OCI-LY3 (cell line): ENCODE data around the gene PABPC1L.

Experiments used
- H2AFZ ChIP-seq: fragments of 200-600, 300-600 bp; shearing (Covaris generic); 2 replicates; pipeline ENCODE4 v1.6.0; 2014; ENCODE audit warnings: antibody characterized with exemption, low read depth, low read length
- H3K27ac ChIP-seq: fragments of 200-600, 300-600 bp; sonication (generic); 2 replicates; pipeline ENCODE4 v1.5.1; 2014; ENCODE audit warnings: mild to moderate bottlenecking, low read length, moderate library complexity, mixed read lengths
- H3K27me3 ChIP-seq: fragments of 200-600, 300-600 bp; sonication (generic); 2 replicates; pipeline ENCODE4 v1.6.1; 2014; ENCODE audit warnings: low read depth, low read length, mixed read lengths
- H3K36me3 ChIP-seq: fragments of 200-600, 300-600 bp; sonication (generic); replicated peaks from 2 replicates; pipeline ENCODE3; 2014; ENCODE audit warnings: low read depth, low read length, mixed read lengths
- H3K4me1 ChIP-seq: fragments of 300-600, 200-600 bp; sonication (generic); 2 replicates; pipeline ENCODE4 v1.6.1; 2014; ENCODE audit warnings: low read length, mixed read lengths
- H3K4me2 ChIP-seq: fragments of 200-600, 300-600 bp; sonication (generic); 2 replicates; pipeline ENCODE4 v1.6.1; 2014; ENCODE audit warnings: low read length, mixed read lengths
- H3K4me3 ChIP-seq: fragments of 300-600, 200-600 bp; sonication (generic); 2 replicates; pipeline ENCODE4 v1.5.1; 2014; ENCODE audit warnings: antibody characterized with exemption, mild to moderate bottlenecking, low read length, moderate library complexity
- H3K79me2 ChIP-seq: fragments of 300-600, 200-600 bp; shearing (Covaris generic); 2 replicates; pipeline ENCODE4 v1.6.1; 2014; ENCODE audit warnings: mild to moderate bottlenecking, low read length, mixed read lengths
- H3K9ac ChIP-seq: fragments of 300-600, 200-600 bp; shearing (Covaris generic); 2 replicates; pipeline ENCODE4 v1.6.0; 2014; ENCODE audit warnings: mild to moderate bottlenecking, low read length, moderate library complexity
- H3K9me3 ChIP-seq: fragments of 200-600, 300-600 bp; shearing (Covaris generic); 2 replicates; pipeline ENCODE4 v1.6.1; 2014; ENCODE audit warnings: low read length, mixed read lengths; ENCODE audit not compliant: insufficient read depth
- H4K20me1 ChIP-seq: fragments of 200-600, 300-600 bp; sonication (generic); 2 replicates; pipeline ENCODE4 v1.6.1; 2016; ENCODE audit warnings: low read length, mixed read lengths; ENCODE audit not compliant: insufficient read depth
- CTCF ChIP-seq: fragments of 200-600, 300-600 bp; sonication (generic); IDR thresholded peaks from 2 replicates; pipeline ENCODE4 v1.5.1; 2014; ENCODE audit warnings: antibody characterized with exemption, low read length, low read depth
- EZH2phosphoT487 ChIP-seq: fragments of 200-600 bp; shearing (Covaris generic); IDR thresholded peaks from 2 replicates; pipeline ENCODE4 v1.6.1; 2018; ENCODE audit warnings: antibody characterized with exemption, mixed run types, low read depth

Gene PABPC1L

GRCh38 chr20:44904377-44904776 lies 5.5 kb upstream of the PABPC1L start:
- Histone ChIP-seq H3K4me1 (peaks cover 3% of the 10 kb centered on the region; the same call in 1 of the 2 replicates), H3K9me3 (no peaks in the 10 kb centered on the region), H2AFZ (no peak overlapping the region), H3K27ac (no peak overlapping the region), H3K4me3 (no peak overlapping the region), H3K27me3 (no peaks in the 10 kb centered on the region), H3K9ac (no peak overlapping the region), H3K4me2 (no peak overlapping the region), H3K36me3 (peaks cover 83% of the 10 kb centered on the region), H4K20me1 (peaks cover 34% of the 10 kb centered on the region), H3K79me2 (peaks cover 36% of the 10 kb centered on the region)
- TF ChIP-seq CTCF, result no peak
- TF ChIP-seq EZH2phosphoT487, result no peak

DNA sequence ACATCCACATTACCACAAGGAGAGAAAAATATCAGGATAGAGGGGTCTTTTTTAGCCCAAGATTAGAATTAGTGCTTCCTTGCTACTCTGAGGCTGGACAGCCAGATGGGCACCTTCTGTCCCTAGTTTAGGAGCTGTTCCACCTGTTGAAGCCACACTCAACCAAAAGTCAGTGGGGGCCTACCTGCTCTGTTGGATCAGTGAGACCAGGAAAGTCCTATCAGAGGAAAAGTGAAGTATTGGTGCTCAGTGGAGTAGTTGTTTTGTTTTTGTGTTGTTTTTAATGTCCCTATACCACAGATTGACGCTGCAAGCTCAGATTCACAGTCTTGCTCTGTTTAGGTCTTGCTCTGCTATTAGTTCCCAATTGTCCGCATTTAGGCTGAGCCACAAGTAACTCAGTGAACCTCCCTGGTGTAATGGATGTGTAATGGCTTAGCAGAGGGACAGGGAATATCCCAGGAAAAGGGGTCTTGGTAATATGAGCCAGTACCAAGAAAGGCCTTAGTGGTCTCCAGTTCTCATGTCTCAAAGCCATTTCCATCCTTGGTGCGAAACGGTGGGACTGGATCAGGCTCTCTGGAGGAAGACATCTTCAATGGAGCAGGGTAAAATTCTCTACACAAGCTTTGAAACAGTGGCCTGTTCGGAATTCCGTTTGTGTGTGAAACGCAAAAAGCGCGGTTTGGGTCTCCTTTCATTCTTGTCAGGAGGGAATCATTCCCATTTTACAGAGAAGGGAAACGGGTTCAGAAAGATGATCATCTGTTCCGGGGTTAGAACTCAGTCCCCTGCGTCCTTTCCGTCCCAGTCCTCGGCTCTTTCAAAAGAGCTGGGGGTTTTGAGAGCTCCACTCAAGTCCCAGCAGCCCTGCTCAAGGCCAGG lies 631 bp upstream of the PABPC1L start:
- no peak for TF ChIP-seq EZH2phosphoT487
- no peak for TF ChIP-seq CTCF
- Histone ChIP-seq H3K4me3 (peak overlapping the region; percentile 79), H3K9me3 (no peaks in the 10 kb centered on the region), H3K27ac (peak overlapping the region; percentile 2; the same call in 1 of the 2 replicates), H3K36me3 (peaks cover 55% of the 10 kb centered on the region), H2AFZ (peak overlapping the region; percentile 17; the same call in 1 of the 2 replicates), H4K20me1 (no peaks in the 10 kb centered on the region; the same call in 1 of the 2 replicates), H3K79me2 (peaks cover 7% of the 10 kb centered on the region; the same call in 1 of the 2 replicates), H3K4me1 (peaks cover 13% of the 10 kb centered on the region; the same call in 1 of the 2 replicates), H3K27me3 (no peaks in the 10 kb centered on the region), H3K9ac (peak overlapping the region; percentile 62), H3K4me2 (peak overlapping the region; percentile 94)

- Histone ChIP-seq H4K20me1 (no peaks in the 10 kb centered on the region; the same call in 1 of the 2 replicates), H3K4me3 (peak overlapping the region; percentile 79), H3K4me1 (peaks cover 13% of the 10 kb centered on the region; the same call in 1 of the 2 replicates), H3K27me3 (no peaks in the 10 kb centered on the region), H3K4me2 (peak overlapping the region; percentile 94), H3K36me3 (peaks cover 40% of the 10 kb centered on the region), H3K79me2 (peaks cover 7% of the 10 kb centered on the region; the same call in 1 of the 2 replicates), H3K27ac (no peak overlapping the region), H3K9me3 (no peaks in the 10 kb centered on the region), H2AFZ (peak overlapping the region; percentile 61; the same call in 1 of the 2 replicates), H3K9ac (peak overlapping the region; percentile 62)
- TF ChIP-seq EZH2phosphoT487, result no peak
- no peak for TF ChIP-seq CTCF
Measured at GRCh38 chr20:44910690-44911262, 916 bp downstream of the PABPC1L start.
